ENCODE data around the gene TTLL5. TPM values are rescaled to one million over a fixed set of nuclear protein-coding genes. Genes with fewer than 3 reads are reported as not detected.

The TTLL5 gene
- total RNA-seq, 1 donor from 2014 or later = 29.6 TPM

DNA sequence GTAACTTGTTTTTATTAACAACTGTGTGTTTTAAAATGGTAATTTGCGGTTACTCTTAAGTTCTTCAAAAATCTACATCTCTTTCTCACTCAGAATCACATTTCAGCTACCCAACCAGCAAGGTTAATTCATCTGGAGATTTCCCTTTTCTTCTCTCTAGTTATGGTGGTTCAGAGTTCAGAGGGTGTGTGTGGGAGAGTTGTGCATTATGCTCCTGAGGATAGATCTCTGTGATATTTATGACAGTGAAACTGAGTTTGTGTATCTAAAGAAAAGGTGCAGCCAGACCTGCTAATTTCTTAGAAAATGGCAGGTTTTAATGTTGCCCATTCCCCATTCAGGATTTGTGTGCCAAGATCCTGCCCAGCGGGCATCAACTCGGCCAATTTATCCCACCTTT, 73.8 kb downstream of the TTLL5 start:
- Mint-ChIP-seq H3K4me3 (ENCODE audit: low read depth) (no peak overlapping the region), H3K27me3 (ENCODE audit: low read depth) (no peaks in the 10 kb centered on the region), H3K27ac (no peak overlapping the region), H3K4me1 (ENCODE audit: low read depth) (no peaks in the 10 kb centered on the region), H3K9me3 (no peaks in the 10 kb centered on the region), H3K36me3 (ENCODE audit: low read depth) (peaks cover 16% of the 10 kb centered on the region)
- DNase-seq (ENCODE audit: low spot score) = no peak
- intact Hi-C loops (cut with micrococcal nuclease) = no loop called here

DNA sequence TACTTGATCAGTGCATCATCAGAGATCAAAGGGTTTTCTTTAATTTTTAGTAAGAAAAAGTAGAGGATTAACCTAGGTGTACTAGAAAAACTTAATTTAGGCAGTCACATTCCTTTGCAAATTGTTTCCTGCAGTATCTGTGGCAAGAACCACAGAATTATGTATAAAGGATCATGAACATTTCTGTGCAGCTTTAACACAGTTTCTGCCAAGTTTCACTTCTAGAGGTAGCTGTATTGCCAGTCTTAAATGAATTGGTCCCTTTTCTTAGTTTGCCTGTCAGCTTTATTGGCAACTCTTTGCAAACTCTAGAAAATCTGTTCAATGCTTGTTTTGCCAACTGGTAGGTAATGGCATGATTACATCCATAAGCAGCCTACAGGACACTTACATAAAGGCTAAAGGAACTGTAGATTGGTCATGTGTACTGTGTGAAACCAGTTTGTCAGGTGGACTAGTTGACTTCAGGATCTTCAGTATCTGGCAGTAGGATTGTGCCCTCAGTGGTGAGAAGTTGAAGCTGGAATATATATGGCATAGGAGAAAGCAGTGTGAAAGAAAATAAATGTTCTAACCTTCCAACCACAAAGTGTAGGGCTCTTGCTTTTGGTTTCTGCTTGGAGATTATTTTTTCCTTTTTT, 75.9 kb downstream of the TTLL5 start:
- no peaks in the 10 kb centered on the region for H3K4me1 Mint-ChIP-seq (ENCODE audit: low read depth)
- H3K9me3 Mint-ChIP-seq = no peaks in the 10 kb centered on the region
- H3K4me3 Mint-ChIP-seq (ENCODE audit: low read depth) = no peak overlapping the region
- intact Hi-C loops (cut with micrococcal nuclease) = no loop called here
- no peaks in the 10 kb centered on the region for H3K27me3 Mint-ChIP-seq (ENCODE audit: low read depth)
- DNase-seq (ENCODE audit: low spot score) = no peak
- peaks cover 16% of the 10 kb centered on the region for H3K36me3 Mint-ChIP-seq (ENCODE audit: low read depth)
- H3K27ac Mint-ChIP-seq = no peak overlapping the region

DNA sequence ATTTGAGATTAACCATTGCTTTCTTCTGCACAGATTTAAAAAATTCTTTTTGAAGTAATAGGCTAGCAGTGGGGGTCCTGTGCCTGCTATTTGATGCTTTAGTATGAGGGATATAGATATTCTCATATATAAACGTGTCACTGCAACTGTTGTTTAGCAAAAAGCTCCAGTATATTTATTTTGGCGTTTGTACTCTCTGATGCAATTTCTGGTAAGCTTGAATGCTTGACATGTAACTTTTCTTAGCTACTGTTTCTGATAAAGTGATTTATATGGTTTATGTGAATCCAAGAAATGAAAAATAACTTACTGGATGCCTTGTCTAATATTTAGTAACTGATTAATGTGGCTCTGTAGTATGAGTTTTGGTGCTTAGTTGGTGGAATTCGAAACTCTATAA, 77.1 kb downstream of the TTLL5 start:
- H3K27ac Mint-ChIP-seq = no peak overlapping the region
- H3K9me3 Mint-ChIP-seq = no peaks in the 10 kb centered on the region
- DNase-seq (ENCODE audit: low spot score) = no peak
- intact Hi-C loops (cut with micrococcal nuclease) = no loop called here
- peaks cover 17% of the 10 kb centered on the region for H3K36me3 Mint-ChIP-seq (ENCODE audit: low read depth)
- H3K4me1 Mint-ChIP-seq (ENCODE audit: low read depth) = no peaks in the 10 kb centered on the region
- H3K4me3 Mint-ChIP-seq (ENCODE audit: low read depth) = no peak overlapping the region
- no peaks in the 10 kb centered on the region for H3K27me3 Mint-ChIP-seq (ENCODE audit: low read depth)

DNA sequence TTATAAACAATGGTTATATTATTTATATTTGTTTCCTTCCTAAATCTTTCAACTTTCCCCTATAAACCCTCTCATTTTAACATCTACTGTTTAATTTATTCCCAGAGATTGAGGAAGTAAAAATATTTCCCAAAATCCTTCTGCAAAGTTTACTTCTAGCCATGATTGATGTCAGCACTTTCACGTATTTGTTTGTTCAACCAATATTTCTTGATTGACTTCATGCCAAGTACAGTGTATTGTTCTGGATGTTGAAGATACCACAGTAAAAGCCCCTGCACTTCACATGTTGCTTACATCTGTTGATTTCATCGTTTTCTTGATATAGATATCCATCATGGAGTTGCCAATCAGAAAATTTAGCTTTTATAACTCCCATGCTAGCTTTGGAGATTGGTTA, 81.8 kb downstream of the TTLL5 start:
- Mint-ChIP-seq H3K27me3 (ENCODE audit: low read depth) (no peaks in the 10 kb centered on the region), H3K9me3 (no peaks in the 10 kb centered on the region), H3K4me1 (ENCODE audit: low read depth) (no peaks in the 10 kb centered on the region), H3K36me3 (ENCODE audit: low read depth) (peaks cover 41% of the 10 kb centered on the region), H3K27ac (no peak overlapping the region), H3K4me3 (ENCODE audit: low read depth) (no peak overlapping the region)
- intact Hi-C loops (cut with micrococcal nuclease) = no loop called here
- DNase-seq (ENCODE audit: low spot score) = no peak

DNA sequence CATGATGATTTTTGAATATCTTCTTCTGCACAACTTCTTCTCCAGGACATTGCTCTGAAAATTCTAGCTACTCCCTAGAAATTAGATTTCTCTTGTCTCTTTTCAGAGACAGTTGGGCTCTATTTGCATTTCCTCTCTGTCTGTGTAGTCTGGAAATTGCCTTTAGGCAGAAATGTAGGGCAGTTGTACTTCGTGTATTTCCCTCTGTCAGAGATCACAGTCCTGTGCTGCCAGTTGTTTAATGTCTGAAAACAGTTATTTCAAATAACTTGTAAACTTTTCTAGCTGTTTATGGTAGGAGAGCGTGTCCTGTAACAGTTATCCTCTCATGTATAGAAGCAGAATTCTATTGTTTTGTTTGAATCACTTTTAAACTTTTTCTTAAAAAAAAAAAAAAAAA, 86.9 kb downstream of the TTLL5 start:
- H3K27me3 Mint-ChIP-seq (ENCODE audit: low read depth) = no peaks in the 10 kb centered on the region

DNA sequence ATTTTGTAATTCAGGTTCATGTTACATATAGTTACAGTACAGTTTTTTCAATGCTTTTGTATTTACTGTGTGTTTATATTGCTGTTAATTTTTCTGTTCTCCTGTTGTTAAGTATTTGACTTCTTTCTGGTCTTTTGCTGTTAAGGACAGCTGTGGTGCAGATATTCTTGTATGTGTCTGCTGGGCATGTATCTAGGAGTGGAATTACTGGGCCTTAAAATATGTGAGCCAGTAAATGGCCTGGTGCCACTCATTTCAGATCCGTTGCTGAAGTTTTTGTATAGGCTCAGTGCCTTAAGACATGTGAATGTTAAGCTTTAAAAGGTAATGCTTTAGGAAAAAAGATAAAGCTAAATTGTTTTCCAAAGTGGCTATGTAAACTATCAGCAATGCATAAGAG, 87.3 kb downstream of the TTLL5 start:
- Mint-ChIP-seq H3K4me1 (ENCODE audit: low read depth) (no peaks in the 10 kb centered on the region), H3K27me3 (ENCODE audit: low read depth) (no peaks in the 10 kb centered on the region), H3K4me3 (ENCODE audit: low read depth) (no peak overlapping the region), H3K9me3 (no peaks in the 10 kb centered on the region), H3K27ac (no peak overlapping the region), H3K36me3 (ENCODE audit: low read depth) (peaks cover 43% of the 10 kb centered on the region)
- intact Hi-C loops (cut with micrococcal nuclease) = no loop called here
- no peak for DNase-seq (ENCODE audit: low spot score)

More for the DNA sequence above, 86.9 kb downstream of the TTLL5 start:
- H3K9me3 Mint-ChIP-seq = no peaks in the 10 kb centered on the region
- no peaks in the 10 kb centered on the region for H3K4me1 Mint-ChIP-seq (ENCODE audit: low read depth)
- no peak for DNase-seq (ENCODE audit: low spot score)
- H3K27ac Mint-ChIP-seq = no peak overlapping the region
- no peak overlapping the region for H3K4me3 Mint-ChIP-seq (ENCODE audit: low read depth)
- H3K36me3 Mint-ChIP-seq (ENCODE audit: low read depth) = peaks cover 47% of the 10 kb centered on the region
- intact Hi-C loops (cut with micrococcal nuclease) = no loop called here

DNA sequence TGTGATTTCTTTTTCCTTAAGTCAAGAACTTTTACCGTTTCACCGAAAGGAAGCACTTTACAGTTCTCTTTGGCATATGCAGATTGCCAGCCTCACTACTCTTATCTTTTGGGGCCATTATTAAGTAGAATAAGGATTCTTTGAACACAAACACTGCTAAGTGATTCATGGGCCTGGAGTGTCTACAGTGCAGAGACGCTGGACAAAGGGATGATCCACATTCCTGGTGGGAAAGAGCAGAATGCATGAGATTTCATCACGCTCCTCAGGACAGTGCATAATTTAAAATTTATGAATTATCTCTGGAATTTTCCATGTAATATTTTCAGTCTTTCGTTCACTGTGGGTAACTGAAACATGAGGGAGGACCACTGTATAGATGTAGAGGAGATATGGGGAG, 90.2 kb downstream of the TTLL5 start:
- H3K27ac Mint-ChIP-seq = no peak overlapping the region
- no peaks in the 10 kb centered on the region for H3K4me1 Mint-ChIP-seq (ENCODE audit: low read depth)

DNA sequence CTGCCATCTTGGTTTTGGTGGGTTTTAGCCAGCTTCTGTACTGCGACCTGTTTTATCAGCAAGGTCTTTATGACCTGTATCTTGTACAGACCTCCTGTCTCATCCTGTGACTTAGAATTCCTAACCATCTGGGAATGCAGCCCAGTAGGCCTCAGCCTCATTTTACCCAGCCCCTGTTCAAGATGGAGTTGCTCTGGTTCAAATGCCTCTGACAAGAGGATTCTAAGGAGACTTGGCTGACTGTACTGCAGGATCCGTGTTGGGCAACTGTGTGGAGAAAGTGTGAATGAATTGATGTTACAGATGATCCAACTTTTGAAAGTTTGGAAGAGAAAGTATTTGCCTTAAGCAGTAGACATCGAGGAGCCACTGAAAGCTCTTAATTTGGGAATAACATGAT, 91.0 kb downstream of the TTLL5 start:
- intact Hi-C loops (cut with micrococcal nuclease) = no loop called here
- no peak overlapping the region for H3K27ac Mint-ChIP-seq
- H3K4me1 Mint-ChIP-seq (ENCODE audit: low read depth) = no peaks in the 10 kb centered on the region
- DNase-seq (ENCODE audit: low spot score) = no peak
- no peak overlapping the region for H3K4me3 Mint-ChIP-seq (ENCODE audit: low read depth)
- H3K27me3 Mint-ChIP-seq (ENCODE audit: low read depth) = no peaks in the 10 kb centered on the region
- H3K9me3 Mint-ChIP-seq = no peaks in the 10 kb centered on the region
- H3K36me3 Mint-ChIP-seq (ENCODE audit: low read depth) = peaks cover 23% of the 10 kb centered on the region

More for the DNA sequence above, 90.2 kb downstream of the TTLL5 start:
- Mint-ChIP-seq H3K27me3 (ENCODE audit: low read depth) (no peaks in the 10 kb centered on the region), H3K4me3 (ENCODE audit: low read depth) (no peak overlapping the region), H3K9me3 (no peaks in the 10 kb centered on the region), H3K36me3 (ENCODE audit: low read depth) (peaks cover 30% of the 10 kb centered on the region)
- intact Hi-C loops (cut with micrococcal nuclease) = no loop called here
- DNase-seq (ENCODE audit: low spot score) = no peak

DNA sequence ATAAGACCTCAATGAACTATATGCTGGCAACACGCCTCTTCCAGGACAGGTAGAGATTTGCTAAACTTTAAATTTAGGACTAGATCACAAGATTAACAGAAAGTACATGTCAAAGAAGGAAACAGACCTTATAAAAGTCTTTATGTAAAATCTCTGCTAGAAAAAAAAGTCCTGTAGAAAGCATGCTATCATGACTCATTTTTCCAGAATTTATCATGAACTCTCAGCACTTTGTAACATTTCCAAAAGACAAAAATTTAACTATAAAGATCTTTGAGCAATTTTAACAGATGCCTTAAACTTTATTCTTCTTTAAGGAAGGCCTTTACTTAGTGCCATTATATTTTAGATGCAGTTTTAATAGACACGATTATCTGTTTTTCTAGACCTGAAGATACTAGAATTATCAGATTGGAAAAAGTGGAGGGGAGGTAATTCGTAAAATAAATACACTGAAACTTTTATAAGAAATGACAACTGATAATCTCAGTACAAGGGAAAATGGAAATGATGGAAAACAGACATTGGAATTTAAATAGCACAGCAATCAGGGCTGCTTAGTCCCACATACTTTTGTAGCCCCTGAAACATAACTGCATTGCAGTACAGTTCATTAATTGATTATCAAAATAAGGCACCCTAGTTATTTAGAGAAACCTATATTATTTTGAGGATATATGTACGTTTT, 92.0 kb downstream of the TTLL5 start:
- H3K4me3 Mint-ChIP-seq (ENCODE audit: low read depth) = no peak overlapping the region
- H3K27ac Mint-ChIP-seq = no peak overlapping the region
- H3K36me3 Mint-ChIP-seq (ENCODE audit: low read depth) = peaks cover 15% of the 10 kb centered on the region

DNA sequence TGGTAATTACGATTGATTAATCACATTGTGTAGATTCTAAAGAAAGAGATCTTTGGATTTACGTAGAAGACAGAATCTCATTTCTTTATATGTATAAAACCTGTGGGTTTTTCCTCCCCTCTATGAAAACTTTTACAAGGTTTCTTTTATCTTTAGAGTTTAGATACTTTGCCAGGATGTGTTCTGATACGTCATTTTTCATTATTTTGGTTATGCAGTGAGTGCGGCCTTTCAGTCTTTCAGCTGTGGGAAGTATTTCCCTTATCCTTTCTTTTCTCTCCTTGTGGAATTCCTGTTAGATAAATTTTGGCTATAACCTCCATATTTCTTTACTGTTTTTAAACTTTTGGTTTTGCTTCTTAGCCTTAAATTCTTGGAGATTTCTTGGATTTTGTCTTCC, 92.7 kb downstream of the TTLL5 start:
- Mint-ChIP-seq H3K4me3 (ENCODE audit: low read depth) (no peak overlapping the region), H3K36me3 (ENCODE audit: low read depth) (peaks cover 9% of the 10 kb centered on the region), H3K9me3 (no peaks in the 10 kb centered on the region), H3K27me3 (ENCODE audit: low read depth) (no peaks in the 10 kb centered on the region), H3K27ac (no peak overlapping the region), H3K4me1 (ENCODE audit: low read depth) (no peaks in the 10 kb centered on the region)
- DNase-seq (ENCODE audit: low spot score) = no peak
- intact Hi-C loops (cut with micrococcal nuclease) = no loop called here

More for the DNA sequence above, 92.0 kb downstream of the TTLL5 start:
- intact Hi-C loops (cut with micrococcal nuclease) = no loop called here
- no peaks in the 10 kb centered on the region for H3K9me3 Mint-ChIP-seq
- DNase-seq (ENCODE audit: low spot score) = no peak
- H3K4me1 Mint-ChIP-seq (ENCODE audit: low read depth) = no peaks in the 10 kb centered on the region
- H3K27me3 Mint-ChIP-seq (ENCODE audit: low read depth) = no peaks in the 10 kb centered on the region

DNA sequence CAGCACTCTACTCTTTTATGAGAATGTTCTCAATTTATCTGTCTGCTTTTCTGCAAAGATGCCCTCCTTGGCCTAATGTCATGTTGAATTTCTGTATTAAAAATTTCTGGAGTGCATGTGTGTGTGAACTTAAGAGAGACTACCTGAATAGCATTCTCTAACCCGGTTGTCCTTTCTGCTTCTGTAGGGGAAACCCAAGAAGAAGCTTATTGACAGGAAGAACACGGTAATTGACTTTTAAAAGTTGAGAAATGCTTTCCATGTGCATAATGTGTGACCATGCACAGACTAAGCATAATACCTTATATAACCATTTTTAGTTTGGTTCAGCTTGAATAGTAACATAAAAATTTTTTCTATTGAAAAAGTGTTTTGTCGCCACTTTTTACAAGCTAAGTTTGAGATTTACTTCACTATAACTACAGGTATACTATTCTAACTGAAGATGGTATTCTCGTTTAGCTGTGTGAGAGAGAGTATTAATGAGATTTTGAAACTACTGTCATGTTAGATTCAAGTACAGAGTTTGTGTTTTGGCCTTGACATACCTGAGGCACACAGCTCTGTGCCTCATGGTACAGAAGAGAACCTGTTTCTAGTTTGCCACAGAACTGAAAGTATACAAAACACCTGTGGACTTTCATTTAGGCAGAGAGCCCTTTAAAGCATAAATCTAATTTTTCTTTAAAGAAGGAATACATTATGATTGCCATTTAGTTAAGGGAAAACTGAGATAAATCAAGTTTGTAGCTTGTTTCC, 96.8 kb downstream of the TTLL5 start:
- H3K27ac Mint-ChIP-seq = no peak overlapping the region
- no peak overlapping the region for H3K4me3 Mint-ChIP-seq (ENCODE audit: low read depth)
- no peak for DNase-seq (ENCODE audit: low spot score)

DNA sequence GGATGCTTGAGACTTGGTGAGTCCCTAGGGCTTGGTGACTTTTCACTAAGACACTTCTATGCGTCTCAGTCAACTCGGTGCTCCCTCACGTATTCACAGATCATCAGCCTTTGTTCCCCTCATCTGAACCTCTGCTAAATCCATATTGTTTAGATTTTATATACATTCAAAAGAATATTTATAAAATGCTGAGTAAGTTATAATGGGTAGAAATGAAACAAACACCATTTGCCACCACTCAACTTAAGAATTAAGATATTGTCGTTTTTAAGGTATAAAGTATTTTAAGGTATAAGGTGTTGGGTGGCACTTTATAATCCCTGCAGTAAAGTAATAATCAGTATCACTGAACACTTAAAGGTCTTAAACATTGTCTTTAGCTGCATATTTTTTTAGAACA, 103.0 kb downstream of the TTLL5 start:
- intact Hi-C loops (cut with micrococcal nuclease) = no loop called here
- H3K36me3 Mint-ChIP-seq (ENCODE audit: low read depth) = peaks cover 5% of the 10 kb centered on the region

More for the DNA sequence above, 96.8 kb downstream of the TTLL5 start:
- Mint-ChIP-seq H3K4me1 (ENCODE audit: low read depth) (no peaks in the 10 kb centered on the region), H3K27me3 (ENCODE audit: low read depth) (no peaks in the 10 kb centered on the region), H3K9me3 (no peaks in the 10 kb centered on the region), H3K36me3 (ENCODE audit: low read depth) (peaks cover 11% of the 10 kb centered on the region)
- intact Hi-C loops (cut with micrococcal nuclease) = no loop called here

DNA sequence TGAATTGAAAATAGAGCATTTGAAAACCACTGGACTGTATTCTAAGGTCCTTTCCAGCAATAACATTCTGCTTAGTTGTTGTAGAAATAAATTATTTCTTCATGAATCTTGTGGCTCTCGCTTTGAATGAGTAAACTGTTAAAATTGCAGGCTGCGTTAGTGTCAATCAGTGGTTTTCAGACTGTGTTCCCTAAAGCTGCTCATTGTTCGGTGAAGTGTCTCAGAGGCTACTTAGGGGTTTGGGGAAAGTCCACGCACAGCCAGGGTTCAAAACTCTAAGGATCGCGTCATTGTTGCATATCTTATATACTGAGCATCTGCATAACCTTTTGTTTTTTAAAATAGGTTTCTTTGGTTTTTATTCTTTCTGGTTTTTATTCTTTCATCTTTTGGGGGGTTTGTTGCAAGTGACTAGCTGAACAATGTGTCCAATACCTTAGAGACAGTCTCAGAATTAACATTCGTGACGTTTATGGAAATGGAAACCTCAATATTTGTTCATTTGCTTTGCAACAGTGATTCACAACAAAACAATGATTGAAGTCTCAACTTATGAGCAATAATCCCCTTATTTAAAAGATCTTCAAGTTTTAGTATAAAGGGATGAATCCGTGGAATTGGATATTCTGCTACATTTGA, 108.1 kb downstream of the TTLL5 start:
- DNase-seq (ENCODE audit: low spot score) = no peak
- Mint-ChIP-seq H3K9me3 (no peaks in the 10 kb centered on the region), H3K27ac (no peak overlapping the region), H3K4me1 (ENCODE audit: low read depth) (no peaks in the 10 kb centered on the region), H3K36me3 (ENCODE audit: low read depth) (peaks cover 4% of the 10 kb centered on the region), H3K4me3 (ENCODE audit: low read depth) (no peak overlapping the region), H3K27me3 (ENCODE audit: low read depth) (no peaks in the 10 kb centered on the region)
- intact Hi-C loops (cut with micrococcal nuclease) = no loop called here

More for the DNA sequence above, 103.0 kb downstream of the TTLL5 start:
- Mint-ChIP-seq H3K27ac (no peak overlapping the region), H3K9me3 (no peaks in the 10 kb centered on the region), H3K4me3 (ENCODE audit: low read depth) (no peak overlapping the region), H3K4me1 (ENCODE audit: low read depth) (no peaks in the 10 kb centered on the region), H3K27me3 (ENCODE audit: low read depth) (no peaks in the 10 kb centered on the region)
- DNase-seq (ENCODE audit: low spot score) = no peak

Measured in activated T-helper 2 cell treated with anti-CD3 and anti-CD28 coated beads, Interferon-gamma antibody, Interleukin-2, Interleukin-4, amounts not matched to agents 10 μg/mL and 5 μg/mL and 100 μg/mL, durations not matched to agents 14 hours and 24 hours and 36 hours (primary cell).